Left forelimb (tissue), 1 donor: ENCODE data around the gene CDC42BPA.

Experiments
- DNase-seq: peaks from one replicate; pipeline ENCODE4 v3.0.0-alpha.2; 2018; ENCODE audit warnings: low spot score

Gene CDC42BPA

GRCh38 chr1:226978432-226979114, 339.7 kb downstream of the CDC42BPA start:
- no peak for DNase-seq

GRCh38 chr1:226977643-226978431, 340.5 kb downstream of the CDC42BPA start:
- peak; percentile 58 for DNase-seq

- peak; percentile 61 for DNase-seq
These were observed 341.2 kb downstream of the CDC42BPA start for GRCh38 chr1:226976978-226977642.

GRCh38 chr1:226976276-226976977, 341.9 kb downstream of the CDC42BPA start:
- DNase-seq, result peak; percentile 31

- peak; percentile 48 for DNase-seq
These were observed 342.7 kb downstream of the CDC42BPA start for GRCh38 chr1:226975259-226976250.

- peak; percentile 31 for DNase-seq
These were observed 343.6 kb downstream of the CDC42BPA start for GRCh38 chr1:226974544-226975258.

GRCh38 chr1:226973898-226974543, 344.3 kb downstream of the CDC42BPA start:
- peak; percentile 64 for DNase-seq

- peak; percentile 50 for DNase-seq
These were observed 344.9 kb downstream of the CDC42BPA start for GRCh38 chr1:226973371-226973897.

GRCh38 chr1:226972931-226973330, 345.4 kb downstream of the CDC42BPA start:
- DNase-seq, result no peak

GRCh38 chr1:226971765-226972164, 346.5 kb downstream of the CDC42BPA start:
- no peak for DNase-seq

- DNase-seq, result no peak
These were observed 350.6 kb downstream of the CDC42BPA start for GRCh38 chr1:226967665-226968064.

- no peak for DNase-seq
These were observed 351.6 kb downstream of the CDC42BPA start for GRCh38 chr1:226966683-226967082.

GRCh38 chr1:226965581-226966440, 352.5 kb downstream of the CDC42BPA start:
- DNase-seq, result no peak

GRCh38 chr1:226964611-226965486, 353.4 kb downstream of the CDC42BPA start:
- no peak for DNase-seq

- DNase-seq, result no peak
These were observed 354.2 kb downstream of the CDC42BPA start for GRCh38 chr1:226964068-226964425.

GRCh38 chr1:226962421-226963391, 355.6 kb downstream of the CDC42BPA start:
- DNase-seq, result no peak
